Right lobe of liver (tissue), 6 donors: ENCODE results near the gene TLCD3B. TPM values are rescaled to one million over a fixed set of nuclear protein-coding genes. Genes with fewer than 3 reads are reported as not detected.
A peak's percentile ranks its signal among the peaks of the same experiment; 100 is the strongest.

Experiments
- ATAC-seq, 4 donors: fragments of 200-7000 bp; cut with Tn5 transposase; one replicate each; pipeline ENCODE4 v1.9.1; 2020; ENCODE audit warnings: mild to moderate bottlenecking in 4 of 4, moderate library complexity in 4 of 4
- DNase-seq, 3 donors: peaks; one replicate each; pipeline ENCODE4 v3.0.0-alpha.2; 2020
- H3K27ac ChIP-seq, 3 donors: fragments of 200-600 bp; one replicate each; pipeline ENCODE4 v1.8.0; 2022
- H3K27me3 ChIP-seq, 2 donors: fragments of 200-600 bp; one replicate each; pipeline ENCODE4 v1.8.0; 2022
- H3K36me3 ChIP-seq, 4 donors: fragments of 200-600 bp; sonication (generic) in 1 of 4; one replicate each; pipeline versions ENCODE4 v1.5.1 to v1.8.0; 2017 to 2022; ENCODE audit warnings: control low read depth in 1 of 4
- H3K4me1 ChIP-seq, 4 donors: fragments of 200-600 bp; sonication (generic) in 1 of 4; one replicate each; pipeline versions ENCODE4 v1.5.1 to v1.8.0; 2017 to 2022; ENCODE audit warnings: control low read depth in 1 of 4
- H3K4me3 ChIP-seq, 3 donors: fragments of 200-600 bp; one replicate each; pipeline ENCODE4 v1.8.0; 2022
- H3K9me3 ChIP-seq, 4 donors: fragments of 200-600 bp; sonication (generic) in 1 of 4; one replicate each; pipeline versions ENCODE4 v1.5.1 to v1.8.0; 2017 to 2022; ENCODE audit warnings: control low read depth in 1 of 4
- CTCF ChIP-seq, 4 donors: fragments of 200-600 bp in 3 of 4; fragments of 450-650 bp in 1 of 4; IDR thresholded peaks; one replicate each; pipeline versions ENCODE4 v1.5.1 to v1.8.0; 2016 to 2022; ENCODE audit warnings: antibody characterized with exemption in 4 of 4, mild to moderate bottlenecking in 2 of 4
- POLR2A ChIP-seq: fragments of 450-650 bp; IDR thresholded peaks from one replicate; pipeline ENCODE4 v1.6.1; 2017; ENCODE audit warnings: antibody characterized with exemption, mild to moderate bottlenecking
- WGBS: methylation state at CpG from one replicate; pipeline ENCODE4 v1.1.6; 2018; ENCODE audit warnings: low coverage, low lambda C conversion rate; ENCODE audit not compliant: insufficient coverage; ENCODE audit errors: missing lambda C conversion rate; 5-methylcytosine and 5-hydroxymethylcytosine counted together
- intact Hi-C, 2 donors: fragments of 100-400 bp; cut with DNase I; formaldehyde crosslinking; loops; one replicate each; pipeline versions ENCODE4 v1.11.2 to v1.14.1; 2022
- total RNA-seq, 6 experiments: library from RNA; depleted of rRNA in 2 of 6; stranded (reverse); fragments of >200 nt in 2 of 6; fragmentation: NEBNext Ultra II Directional in 3 of 6; extraction: Animal tissue kit (Norgen Biotek cat#: 25700) in 3 of 6; gene quantifications; one replicate each; pipeline versions ENCODE4 v1.1.0 to v1.2.4, GENCODE V29; 2016 to 2023
- donor health status: DM: no; HTN: yes; CAD: no.
- donor health status: DM: no; HTN: no; CAD: no.
- donor health status: DM: no; HTN: no; CAD: no.
- donor health status: DM: no; HTN: yes; CAD: no.
- donor health status: DM: no; HTN: yes; CAD: no.

Gene TLCD3B
- total RNA-seq, 6 experiments from 2014 or later: not detected

- TF ChIP-seq CTCF (IDR thresholded peaks at IDR 0.05): no peak
- no peak for TF ChIP-seq POLR2A
Measured at GRCh38 chr16:29978564-29979270, 52.4 kb downstream of the TLCD3B start.

DNA sequence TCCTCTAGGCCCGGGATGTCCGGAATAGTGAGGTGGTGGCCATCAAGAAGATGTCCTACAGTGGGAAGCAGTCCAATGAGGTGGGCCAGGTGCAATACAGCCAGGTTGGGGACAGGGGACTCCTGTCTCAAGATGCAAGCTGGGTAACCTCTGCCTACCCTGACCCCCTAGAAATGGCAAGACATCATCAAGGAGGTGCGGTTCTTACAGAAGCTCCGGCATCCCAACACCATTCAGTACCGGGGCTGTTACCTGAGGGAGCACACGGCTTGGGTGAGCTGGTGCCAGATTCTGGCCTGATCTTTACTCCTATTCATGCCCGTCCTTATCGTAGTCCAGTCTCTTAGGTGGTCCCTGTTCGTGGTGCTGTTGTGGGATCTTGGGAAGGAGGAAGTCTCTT is 53.0 kb downstream of the TLCD3B start:
- WGBS: 80% methylated on average over 3 of the region's 9 CpGs
- no peak for TF ChIP-seq CTCF (IDR thresholded peaks at IDR 0.05)
- TF ChIP-seq POLR2A: no peak
- peaks cover 5 to 55% (median 26%) of the 10 kb centered on the region in 4 donors for H3K36me3 ChIP-seq
- intact Hi-C loops: no loop called here
- DNase-seq (no peak), ATAC-seq (no peak)
- H3K4me1 ChIP-seq: peaks cover 0 to 22% (median 10%) of the 10 kb centered on the region in 4 donors
- H3K27me3 ChIP-seq: no peaks in the 10 kb centered on the region
- no peak overlapping the region for H3K4me3 ChIP-seq
- H3K27ac ChIP-seq: no peak overlapping the region
- H3K9me3 ChIP-seq: no peaks in the 10 kb centered on the region

More at GRCh38 chr16:29978564-29979270, 52.4 kb downstream of the TLCD3B start:
- no peak for DNase-seq
- no peak for ATAC-seq
- Histone ChIP-seq H3K9me3 (no peaks in the 10 kb centered on the region), H3K27me3 (no peaks in the 10 kb centered on the region), H3K4me1 (peaks cover 0 to 22% (median 10%) of the 10 kb centered on the region in 4 donors), H3K27ac (no peak overlapping the region), H3K4me3 (no peak overlapping the region), H3K36me3 (peaks cover 5 to 61% (median 28%) of the 10 kb centered on the region in 4 donors)
- intact Hi-C loops: no loop called here
- WGBS: 79% methylated on average over 2 of the region's 9 CpGs

GRCh38 chr16:29977063-29977825 is 53.8 kb downstream of the TLCD3B start:
- no peak for TF ChIP-seq POLR2A
- TF ChIP-seq CTCF (IDR thresholded peaks at IDR 0.05): no peak
- no peaks in the 10 kb centered on the region for H3K27me3 ChIP-seq
- no peaks in the 10 kb centered on the region for H3K9me3 ChIP-seq
- H3K4me3 ChIP-seq: no peak overlapping the region
- ATAC-seq (no peak), DNase-seq (no peak)
- intact Hi-C loops: no loop called here
- H3K4me1 ChIP-seq: peaks cover 0 to 22% (median 10%) of the 10 kb centered on the region in 4 donors
- WGBS: 88% methylated on average over 5 of the region's 9 CpGs
- H3K27ac ChIP-seq: peak overlapping the region in 1 of 3 donors; percentile 16
- H3K36me3 ChIP-seq: peaks cover 5 to 46% (median 26%) of the 10 kb centered on the region in 4 donors

GRCh38 chr16:29975811-29976511 is 55.1 kb downstream of the TLCD3B start:
- DNase-seq (peak in 1 of 3 donors; percentile 46), ATAC-seq (no peak)
- TF ChIP-seq POLR2A (no peak), CTCF (IDR thresholded peaks at IDR 0.05) (no peak)
- 34% methylated on average over 5 of the region's 6 CpGs for WGBS
- peak overlapping the region in 1 of 3 donors; percentile 29 for H3K27ac ChIP-seq
- peak overlapping the region in 1 of 3 donors; percentile 7 for H3K4me3 ChIP-seq
- H3K27me3 ChIP-seq: no peaks in the 10 kb centered on the region
- intact Hi-C loops: no loop called here
- peaks cover 5 to 40% (median 18%) of the 10 kb centered on the region in 4 donors for H3K36me3 ChIP-seq
- no peaks in the 10 kb centered on the region for H3K9me3 ChIP-seq
- peaks cover 0 to 22% (median 10%) of the 10 kb centered on the region in 4 donors for H3K4me1 ChIP-seq
